Endothelial cell of umbilical vein (primary cell): Measurements from ENCODE around the gene BCL7C. TPM values are rescaled to one million over a fixed set of nuclear protein-coding genes. Genes with fewer than 3 reads are reported as not detected.
"Not testable (repeated sequence)": the region's sequence is repeated elsewhere in the genome, so short reads cannot be mapped to it uniquely, and the experiment has no call there.

ENCODE experiments used
- BruUV-seq: library from RNA; stranded (reverse); fragments of 400-500 nt; replicated peaks from 2 replicates; lab custom pipeline; 2021; lab: Mats Ljungman, UMichigan
- CTCF ChIA-PET: fragments of 300-600, 350-600 bp; sonication (Branson Sonifier 250); formaldehyde crosslinking; loops from one replicate; lab custom pipeline; 2021; ENCODE audit warnings: antibody characterized with exemption, inconsistent platforms; lab: Charles Lee
- POLR2A ChIA-PET: fragments of 300-600, 350-600 bp; sonication (Branson Sonifier 250); formaldehyde crosslinking; loops from one replicate; lab custom pipeline; 2021; ENCODE audit warnings: antibody characterized with exemption, inconsistent platforms; lab: Charles Lee
- DNase-seq: peaks from one replicate; pipeline ENCODE4 v3.0.0-alpha.2; 2011; ENCODE audit warnings: low read depth, low spot score
- FAIRE-seq: peaks from 2 replicates; lab custom pipeline; 2011; peaks lifted over from hg19 to GRCh38; lab: Jason Lieb, UNC
- H2AFZ ChIP-seq: 2 replicates; pipeline ENCODE4 v1.6.0; 2012; ENCODE audit warnings: low read depth, low read length, control low read depth, inconsistent platforms
- H3K27ac ChIP-seq: 2 replicates; pipeline ENCODE4 v1.5.1; 2011; ENCODE audit warnings: low read depth, mild to moderate bottlenecking, control low read depth, low read length, moderate library complexity; ENCODE audit not compliant: insufficient read depth
- H3K27me3 ChIP-seq, 2 experiments: 2 replicates each; pipeline versions ENCODE4 v1.6.0 to v1.6.1; 2011; ENCODE audit warnings: low read length in 2 of 2, mixed read lengths in 1 of 2; ENCODE audit not compliant: control insufficient read depth in 2 of 2, insufficient read depth in 2 of 2
- H3K36me3 ChIP-seq, 2 experiments: 2 replicates in 1 of 2; 3 replicates in 1 of 2; pipeline ENCODE4 v1.5.1; 2011; ENCODE audit warnings: low read length in 2 of 2, mild to moderate bottlenecking in 1 of 2, moderate library complexity in 1 of 2; ENCODE audit not compliant: control insufficient read depth in 2 of 2, insufficient read depth in 2 of 2; ENCODE audit errors: extremely low read depth in 1 of 2
- H3K4me1 ChIP-seq: 3 replicates; pipeline ENCODE4 v1.5.1; 2011; ENCODE audit warnings: mild to moderate bottlenecking, low read length; ENCODE audit not compliant: control insufficient read depth, insufficient read depth; ENCODE audit errors: extremely low read depth
- H3K4me2 ChIP-seq: 2 replicates; pipeline ENCODE4 v1.6.1; 2011; ENCODE audit warnings: low read length, control low read depth, mixed read lengths; ENCODE audit not compliant: insufficient read depth
- H3K4me3 ChIP-seq, 3 experiments: fragments of 200-600 bp in 1 of 3; sonication (generic), shearing (Covaris generic) in 1 of 3; replicated peaks in 1 of 3; 2 replicates each; pipeline ENCODE4 v1.5.1; 2011 to 2016; ENCODE audit warnings: control low read depth in 3 of 3, low read length in 3 of 3, mild to moderate bottlenecking in 2 of 3, inconsistent platforms in 1 of 3, low read depth in 1 of 3, moderate library complexity in 1 of 3; ENCODE audit not compliant: insufficient read depth in 1 of 3
- H3K79me2 ChIP-seq: 2 replicates; pipeline ENCODE4 v1.6.0; 2012; ENCODE audit warnings: low read length, inconsistent platforms; ENCODE audit not compliant: control insufficient read depth, insufficient read depth
- H3K9ac ChIP-seq: replicated peaks from 2 replicates; pipeline ENCODE3; 2011; ENCODE audit warnings: low read length, control low read depth; ENCODE audit not compliant: insufficient read depth; ENCODE audit errors: extremely low read depth
- H3K9me1 ChIP-seq: replicated peaks from 3 replicates; pipeline ENCODE4 v1.6.0; 2011; ENCODE audit warnings: mild to moderate bottlenecking, low read length; ENCODE audit not compliant: control insufficient read depth, insufficient read depth; ENCODE audit errors: extremely low read depth
- H3K9me3 ChIP-seq: replicated peaks from 2 replicates; pipeline ENCODE4 v1.5.1; 2012; ENCODE audit warnings: low read length, inconsistent platforms; ENCODE audit not compliant: control insufficient read depth, insufficient read depth
- H4K20me1 ChIP-seq: replicated peaks from 2 replicates; pipeline ENCODE3; 2011; ENCODE audit warnings: mild to moderate bottlenecking, low read length; ENCODE audit not compliant: control insufficient read depth, insufficient read depth; ENCODE audit errors: extremely low read depth
- GATA2 ChIP-seq: IDR thresholded peaks from 2 replicates; pipeline ENCODE4 v1.7.0; 2011; ENCODE audit warnings: low read depth, mild to moderate bottlenecking, moderate library complexity, mixed read lengths, low read length; ENCODE audit not compliant: insufficient read length, insufficient read depth
- JUN ChIP-seq: IDR thresholded peaks from 2 replicates; pipeline ENCODE4 v1.6.1; 2011; ENCODE audit warnings: borderline replicate concordance, low read depth; ENCODE audit not compliant: insufficient read length, insufficient read depth
- POLR2A ChIP-seq: IDR thresholded peaks from 2 replicates; pipeline ENCODE4 v1.6.1; 2012; ENCODE audit warnings: low read depth, mild to moderate bottlenecking, control low read depth, low read length
- POLR2AphosphoS5 ChIP-seq: IDR thresholded peaks from 2 replicates; pipeline ENCODE4 v1.6.1; 2012; ENCODE audit warnings: low read depth, mild to moderate bottlenecking, control low read depth, low read length, moderate library complexity; ENCODE audit not compliant: insufficient read depth
- dilution Hi-C: fragments of 300-500 bp; cut with MboI; formaldehyde crosslinking; loops from one replicate; pipeline ENCODE4 v1.15.0; 2019; ENCODE audit warnings: low sequenced_read_pairs; ENCODE audit not compliant: extremely low pct_ligation_motif_present
- intact Hi-C: fragments of 100-400 bp; cut with micrococcal nuclease; formaldehyde crosslinking; loops from one replicate; pipeline ENCODE4 v1.10.0; 2022
- polyA plus RNA-seq, 4 experiments: library from polyadenylated mRNA; depleted of rRNA in 3 of 4; stranded (reverse) in 3 of 4; unstranded in 1 of 4; fragments of >200 nt; gene quantifications; 2 replicates each; pipeline versions ENCODE4 v1.2.1 to v1.2.3, GENCODE V29; 2011 to 2012; ENCODE audit warnings: missing spikeins in 1 of 4
- total RNA-seq: library from RNA; stranded (reverse); gene quantifications from 2 replicates; pipeline ENCODE4 v1.2.3, GENCODE V29; 2021
- TF ChIP-seq, protein P1 (sequence below), 2 donors: IDR thresholded peaks; 1 replicate in 1 of 2; 2 replicates in 1 of 2; pipeline ENCODE4 v1.5.1; 2011; ENCODE audit warnings: low read length in 2 of 2, mild to moderate bottlenecking in 2 of 2, moderate library complexity in 2 of 2, control low read depth in 1 of 2, inconsistent platforms in 1 of 2, low read depth in 1 of 2; ENCODE audit not compliant: insufficient read depth in 1 of 2; ENCODE audit errors: extremely low read depth in 1 of 2
- TF ChIP-seq, protein P2 (sequence below): IDR thresholded peaks from 2 replicates; pipeline ENCODE4 v1.6.1; 2011; ENCODE audit not compliant: insufficient read depth, insufficient read length

Gene BCL7C
- total and polyA plus RNA-seq, 2 donors (not counting 3 experiments of a cell fraction or from before 2014, with no cell fraction given): 30.2 to 38.3 TPM

DNA sequence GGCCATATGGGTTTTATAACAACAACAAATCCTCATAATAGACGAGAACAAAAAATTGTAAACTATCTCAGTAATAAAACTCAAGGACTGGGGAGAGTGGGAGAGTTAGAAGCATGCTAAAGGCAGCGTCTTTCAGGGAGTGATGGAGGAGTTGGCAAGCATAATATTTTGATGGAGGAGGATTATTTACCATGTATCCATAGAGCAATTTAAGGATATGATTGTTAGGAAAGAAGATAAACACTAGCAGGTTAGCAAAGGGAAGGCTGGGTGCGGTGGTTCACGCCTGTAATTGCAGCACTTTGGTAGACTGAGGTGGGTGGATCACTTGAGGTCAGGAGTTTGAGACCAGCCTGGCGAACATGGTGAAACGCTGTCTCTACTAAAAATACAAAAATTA is 27.8 kb downstream of the BCL7C start:
- Histone ChIP-seq H3K4me3 (no peak overlapping the region), H3K4me1 (no peaks in the 10 kb centered on the region), H3K9me3 (no peaks in the 10 kb centered on the region), H3K79me2 (no peaks in the 10 kb centered on the region), H3K9ac (no peak overlapping the region), H2AFZ (no peak overlapping the region), H4K20me1 (no peaks in the 10 kb centered on the region), H3K4me2 (no peak overlapping the region), H3K9me1 (no peaks in the 10 kb centered on the region), H3K36me3 (no peaks in the 10 kb centered on the region), H3K27me3 (no peaks in the 10 kb centered on the region), H3K27ac (no peak overlapping the region)
- dilution Hi-C loops: no loop called here
- no peak for FAIRE-seq
- intact Hi-C loops: no loop called here
- DNase-seq: no peak
- TF ChIP-seq JUN (no peak), POLR2AphosphoS5 (no peak), GATA2 (no peak), POLR2A (no peak)
- TF ChIP-seq, protein P1, sequence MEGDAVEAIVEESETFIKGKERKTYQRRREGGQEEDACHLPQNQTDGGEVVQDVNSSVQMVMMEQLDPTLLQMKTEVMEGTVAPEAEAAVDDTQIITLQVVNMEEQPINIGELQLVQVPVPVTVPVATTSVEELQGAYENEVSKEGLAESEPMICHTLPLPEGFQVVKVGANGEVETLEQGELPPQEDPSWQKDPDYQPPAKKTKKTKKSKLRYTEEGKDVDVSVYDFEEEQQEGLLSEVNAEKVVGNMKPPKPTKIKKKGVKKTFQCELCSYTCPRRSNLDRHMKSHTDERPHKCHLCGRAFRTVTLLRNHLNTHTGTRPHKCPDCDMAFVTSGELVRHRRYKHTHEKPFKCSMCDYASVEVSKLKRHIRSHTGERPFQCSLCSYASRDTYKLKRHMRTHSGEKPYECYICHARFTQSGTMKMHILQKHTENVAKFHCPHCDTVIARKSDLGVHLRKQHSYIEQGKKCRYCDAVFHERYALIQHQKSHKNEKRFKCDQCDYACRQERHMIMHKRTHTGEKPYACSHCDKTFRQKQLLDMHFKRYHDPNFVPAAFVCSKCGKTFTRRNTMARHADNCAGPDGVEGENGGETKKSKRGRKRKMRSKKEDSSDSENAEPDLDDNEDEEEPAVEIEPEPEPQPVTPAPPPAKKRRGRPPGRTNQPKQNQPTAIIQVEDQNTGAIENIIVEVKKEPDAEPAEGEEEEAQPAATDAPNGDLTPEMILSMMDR (IDR thresholded peaks at IDR 0.05; ENCODE audit: extremely low read depth in 1 of 2, insufficient read depth in 1 of 2, low read depth in 1 of 2, low read length in 2 of 2): no peak
- TF ChIP-seq, protein P2, sequence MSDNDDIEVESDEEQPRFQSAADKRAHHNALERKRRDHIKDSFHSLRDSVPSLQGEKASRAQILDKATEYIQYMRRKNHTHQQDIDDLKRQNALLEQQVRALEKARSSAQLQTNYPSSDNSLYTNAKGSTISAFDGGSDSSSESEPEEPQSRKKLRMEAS: no peak
- CTCF ChIA-PET: no interaction called here
- POLR2A ChIA-PET: no interaction called here
- BruUV-seq: no TSS peak

DNA sequence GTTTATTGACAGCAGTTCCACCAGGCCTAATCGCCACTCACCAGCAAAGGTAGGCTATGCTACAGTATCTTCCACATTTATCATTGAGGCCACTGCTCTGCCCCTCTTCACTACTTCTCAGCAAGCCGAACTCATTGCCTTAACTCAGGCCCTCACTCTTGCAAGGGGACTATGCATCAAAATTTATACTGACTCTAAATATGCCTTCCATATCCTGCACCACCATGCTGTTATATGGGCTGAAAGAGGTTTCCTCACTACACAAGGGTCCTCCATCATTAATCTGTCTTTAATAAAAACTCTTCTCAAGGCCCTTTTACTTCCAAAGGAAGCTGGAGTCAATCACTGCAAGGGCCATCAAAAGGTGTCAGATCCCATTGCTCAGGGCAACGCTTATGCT is 30.7 kb downstream of the BCL7C start:
- FAIRE-seq, H3K36me3 ChIP-seq, H3K27ac ChIP-seq, H3K4me1 ChIP-seq, H4K20me1 ChIP-seq, H3K27me3 ChIP-seq, H3K4me2 ChIP-seq, H3K79me2 ChIP-seq, H3K9ac ChIP-seq, intact Hi-C loops, BruUV-seq, DNase-seq, H3K4me3 ChIP-seq, H3K9me1 ChIP-seq, POLR2A ChIA-PET, H2AFZ ChIP-seq, dilution Hi-C loops, H3K9me3 ChIP-seq: not testable (repeated sequence)
- CTCF ChIA-PET: interaction anchor here (1.8 kb wide), 1 partner anchor 18 kb away, joined by 5 read pairs; no protein-coding TSS in a partner anchor

DNA sequence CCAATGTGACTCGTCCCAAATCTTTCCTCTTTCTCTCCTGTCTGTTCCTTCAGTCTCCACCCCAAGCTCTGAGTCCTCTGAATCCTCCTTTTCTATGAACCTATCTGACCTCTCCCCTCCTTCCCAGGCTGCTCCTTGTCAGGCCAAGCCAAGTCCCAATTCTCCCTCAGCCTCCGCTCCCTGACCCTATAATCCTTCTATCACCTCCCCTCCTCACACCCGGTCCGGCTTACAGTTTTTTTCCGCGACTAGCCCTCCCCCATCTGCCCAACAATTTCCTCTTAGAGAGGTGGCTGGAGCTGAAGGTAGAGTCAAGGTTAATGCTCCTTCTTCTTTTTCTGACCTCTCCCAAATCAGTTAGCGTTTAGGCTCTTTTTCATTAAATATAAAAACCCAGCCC is 33.1 kb downstream of the BCL7C start:
- H4K20me1 ChIP-seq, FAIRE-seq, H3K36me3 ChIP-seq, BruUV-seq, H3K9ac ChIP-seq, H3K4me1 ChIP-seq, H3K9me1 ChIP-seq, H3K4me2 ChIP-seq, POLR2A ChIA-PET, DNase-seq, intact Hi-C loops, dilution Hi-C loops, H3K4me3 ChIP-seq, H3K27ac ChIP-seq, H2AFZ ChIP-seq, H3K27me3 ChIP-seq, CTCF ChIA-PET, H3K9me3 ChIP-seq, H3K79me2 ChIP-seq: not testable (repeated sequence)
